ENCODE measurements around the gene CCSER1. TPM values are rescaled to one million over a fixed set of nuclear protein-coding genes. Genes with fewer than 3 reads are reported as not detected.
A peak's percentile ranks its signal among the peaks of the same experiment; 100 is the strongest.

Gene CCSER1
- total and polyA plus RNA-seq, 4 donors, result 0.18 to 2.3 (median 1.2) TPM

DNA sequence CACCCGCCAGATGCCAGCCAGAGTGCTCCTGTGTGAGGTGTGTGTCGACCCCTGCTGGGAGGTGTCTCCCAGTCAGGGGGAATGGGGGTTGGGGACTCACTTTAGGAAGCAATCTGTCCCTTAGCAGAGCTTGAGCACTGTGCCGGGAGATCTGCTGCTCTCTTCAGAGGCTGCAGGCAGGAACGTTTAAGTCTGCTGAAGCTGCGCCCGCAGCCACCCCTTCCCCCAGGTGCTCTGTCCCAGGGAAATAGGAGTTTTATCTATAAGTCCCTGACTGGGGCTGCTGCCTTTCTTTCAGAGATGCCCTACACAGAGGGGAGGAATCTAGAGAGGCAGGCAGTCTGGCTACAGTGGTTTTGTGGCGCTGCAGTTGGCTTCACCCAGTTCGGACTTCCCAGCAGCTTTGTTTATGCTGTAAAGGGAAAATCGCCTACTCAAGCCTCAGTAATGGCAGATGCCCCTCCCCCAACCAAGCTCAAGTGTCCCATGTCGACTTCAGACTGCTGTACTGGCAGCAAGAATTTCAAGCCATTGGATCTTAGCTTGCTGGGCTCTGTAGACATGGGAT lies 80.8 kb downstream of the CCSER1 start (continued):
- TF ChIP-seq, protein P1, sequence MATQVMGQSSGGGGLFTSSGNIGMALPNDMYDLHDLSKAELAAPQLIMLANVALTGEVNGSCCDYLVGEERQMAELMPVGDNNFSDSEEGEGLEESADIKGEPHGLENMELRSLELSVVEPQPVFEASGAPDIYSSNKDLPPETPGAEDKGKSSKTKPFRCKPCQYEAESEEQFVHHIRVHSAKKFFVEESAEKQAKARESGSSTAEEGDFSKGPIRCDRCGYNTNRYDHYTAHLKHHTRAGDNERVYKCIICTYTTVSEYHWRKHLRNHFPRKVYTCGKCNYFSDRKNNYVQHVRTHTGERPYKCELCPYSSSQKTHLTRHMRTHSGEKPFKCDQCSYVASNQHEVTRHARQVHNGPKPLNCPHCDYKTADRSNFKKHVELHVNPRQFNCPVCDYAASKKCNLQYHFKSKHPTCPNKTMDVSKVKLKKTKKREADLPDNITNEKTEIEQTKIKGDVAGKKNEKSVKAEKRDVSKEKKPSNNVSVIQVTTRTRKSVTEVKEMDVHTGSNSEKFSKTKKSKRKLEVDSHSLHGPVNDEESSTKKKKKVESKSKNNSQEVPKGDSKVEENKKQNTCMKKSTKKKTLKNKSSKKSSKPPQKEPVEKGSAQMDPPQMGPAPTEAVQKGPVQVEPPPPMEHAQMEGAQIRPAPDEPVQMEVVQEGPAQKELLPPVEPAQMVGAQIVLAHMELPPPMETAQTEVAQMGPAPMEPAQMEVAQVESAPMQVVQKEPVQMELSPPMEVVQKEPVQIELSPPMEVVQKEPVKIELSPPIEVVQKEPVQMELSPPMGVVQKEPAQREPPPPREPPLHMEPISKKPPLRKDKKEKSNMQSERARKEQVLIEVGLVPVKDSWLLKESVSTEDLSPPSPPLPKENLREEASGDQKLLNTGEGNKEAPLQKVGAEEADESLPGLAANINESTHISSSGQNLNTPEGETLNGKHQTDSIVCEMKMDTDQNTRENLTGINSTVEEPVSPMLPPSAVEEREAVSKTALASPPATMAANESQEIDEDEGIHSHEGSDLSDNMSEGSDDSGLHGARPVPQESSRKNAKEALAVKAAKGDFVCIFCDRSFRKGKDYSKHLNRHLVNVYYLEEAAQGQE (IDR thresholded peaks at IDR 0.05), result no peak
- no peak for TF ChIP-seq GABPA (IDR thresholded peaks at IDR 0.05 in 1 of 2, conservative IDR thresholded peaks at IDR 0.05 in 1 of 2)
- TF ChIP-seq TAF1 (conservative IDR thresholded peaks at IDR 0.05), result no peak
- TF ChIP-seq FOXA1 (IDR thresholded peaks at IDR 0.05), result no peak
- TF ChIP-seq HNF4G (IDR thresholded peaks at IDR 0.05), result no peak

DNA sequence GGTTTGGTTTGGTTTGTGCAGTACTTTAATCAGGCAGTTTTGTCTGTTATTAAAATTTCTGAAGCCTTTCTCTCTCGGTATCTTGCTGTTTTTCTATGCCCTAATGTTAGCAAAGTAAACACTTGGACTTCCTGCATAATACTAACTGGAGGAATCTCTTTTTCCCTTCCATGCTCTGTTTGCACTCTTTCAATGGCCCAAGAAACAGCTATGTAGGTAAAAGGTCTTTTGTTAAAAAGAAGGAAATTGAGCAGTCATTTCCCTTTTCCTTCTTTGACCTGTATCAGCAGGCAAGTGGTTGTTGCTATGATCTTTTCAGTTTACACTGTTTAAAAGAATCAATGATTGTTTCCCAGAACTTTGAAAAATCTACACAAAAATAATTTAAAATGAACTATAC lies 82.7 kb downstream of the CCSER1 start:
- Histone ChIP-seq H3K4me3 (ENCODE audit: low read depth in 1 of 3, low read length in 3 of 3) (no peak overlapping the region), H3K4me1 (ENCODE audit: control insufficient read depth in 4 of 4, insufficient read depth in 4 of 4, low read length in 3 of 4) (no peaks in the 10 kb centered on the region), H3K27ac (ENCODE audit: low read depth in 1 of 2, low read length in 2 of 2) (no peak overlapping the region), H3K36me3 (ENCODE audit: control insufficient read depth in 4 of 4, insufficient read depth in 3 of 4, low read depth in 1 of 4, low read length in 3 of 4) (no peaks in the 10 kb centered on the region), H3K27me3 (ENCODE audit: control insufficient read depth in 4 of 4, insufficient read depth in 4 of 4, low read length in 3 of 4) (no peaks in the 10 kb centered on the region), H3K9ac (ENCODE audit: low read depth in 1 of 2, low read length in 2 of 2) (no peak overlapping the region), H3K9me3 (ENCODE audit: control insufficient read depth in 4 of 4, low read length in 3 of 4) (no peaks in the 10 kb centered on the region)
- peak; percentile 8 for TF ChIP-seq SP1 (IDR thresholded peaks at IDR 0.05)
- TF ChIP-seq EGR1 (IDR thresholded peaks at IDR 0.05; ENCODE audit: low read depth in 2 of 2), result no peak
- DNase-seq (ENCODE audit: low spot score), result no peak
- WGBS, result 12% methylated on average over 1 of the region's 1 CpG

DNA sequence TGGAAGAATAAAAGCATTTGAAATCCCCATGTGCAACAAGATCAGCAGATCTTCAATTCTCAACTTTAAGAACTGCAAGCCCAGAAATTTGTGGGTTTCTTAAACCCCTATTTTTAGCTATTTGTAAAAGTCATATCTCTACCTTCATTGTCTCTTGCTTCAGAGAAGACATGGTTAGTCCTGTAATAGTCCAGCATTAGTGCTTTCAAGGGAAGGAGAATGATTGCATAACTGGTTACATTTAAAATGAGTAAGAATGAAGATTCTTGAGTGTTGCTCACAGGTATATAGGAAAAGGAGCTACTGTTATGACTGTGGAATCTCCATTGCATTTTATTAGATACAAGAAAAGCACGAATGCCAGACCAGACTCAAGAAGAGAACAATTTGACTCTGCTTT lies 84.0 kb downstream of the CCSER1 start:
- TF ChIP-seq GABPA (IDR thresholded peaks at IDR 0.05 in 1 of 2, conservative IDR thresholded peaks at IDR 0.05 in 1 of 2), result no peak
- no peak for TF ChIP-seq TAF1 (conservative IDR thresholded peaks at IDR 0.05)
- no peak for DNase-seq (ENCODE audit: low spot score)
- Histone ChIP-seq H3K9me3 (ENCODE audit: control insufficient read depth in 4 of 4, low read length in 3 of 4) (no peaks in the 10 kb centered on the region), H3K4me3 (ENCODE audit: low read depth in 1 of 3, low read length in 3 of 3) (no peak overlapping the region), H3K4me1 (ENCODE audit: control insufficient read depth in 4 of 4, insufficient read depth in 4 of 4, low read length in 3 of 4) (no peaks in the 10 kb centered on the region), H3K9ac (ENCODE audit: low read depth in 1 of 2, low read length in 2 of 2) (no peak overlapping the region), H3K36me3 (ENCODE audit: control insufficient read depth in 4 of 4, insufficient read depth in 3 of 4, low read depth in 1 of 4, low read length in 3 of 4) (no peaks in the 10 kb centered on the region), H3K27me3 (ENCODE audit: control insufficient read depth in 4 of 4, insufficient read depth in 4 of 4, low read length in 3 of 4) (no peaks in the 10 kb centered on the region), H3K27ac (ENCODE audit: low read depth in 1 of 2, low read length in 2 of 2) (no peak overlapping the region)
- 73% methylated on average over 1 of the region's 1 CpG for WGBS

DNA sequence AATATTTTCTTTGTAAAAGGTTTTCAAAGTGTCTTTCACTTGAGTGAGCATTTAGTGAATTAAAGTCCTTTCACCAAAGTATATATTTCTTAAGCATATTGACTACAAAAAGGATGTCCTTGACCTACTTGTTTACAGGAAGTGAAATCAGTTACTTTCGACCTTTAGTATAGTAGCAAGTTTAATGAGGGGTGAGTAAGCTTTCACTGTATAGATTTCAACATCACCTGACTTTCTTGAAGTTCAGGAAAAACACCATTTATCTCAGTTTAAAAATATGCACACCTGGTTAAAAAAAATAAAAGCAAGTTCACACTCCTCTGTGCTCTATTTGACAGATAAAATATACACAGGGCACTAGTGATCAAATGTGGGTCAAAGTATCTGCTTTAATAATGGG lies 88.1 kb downstream of the CCSER1 start:
- Histone ChIP-seq H3K9me3 (ENCODE audit: control insufficient read depth in 4 of 4, low read length in 3 of 4) (no peaks in the 10 kb centered on the region), H3K27ac (ENCODE audit: low read depth in 1 of 2, low read length in 2 of 2) (no peak overlapping the region), H3K4me1 (ENCODE audit: control insufficient read depth in 4 of 4, insufficient read depth in 4 of 4, low read length in 3 of 4) (no peaks in the 10 kb centered on the region), H3K9ac (ENCODE audit: low read depth in 1 of 2, low read length in 2 of 2) (no peak overlapping the region), H3K4me3 (ENCODE audit: low read depth in 1 of 3, low read length in 3 of 3) (no peak overlapping the region), H3K27me3 (ENCODE audit: control insufficient read depth in 4 of 4, insufficient read depth in 4 of 4, low read length in 3 of 4) (no peaks in the 10 kb centered on the region), H3K36me3 (ENCODE audit: control insufficient read depth in 4 of 4, insufficient read depth in 3 of 4, low read depth in 1 of 4, low read length in 3 of 4) (no peaks in the 10 kb centered on the region)
- 1% methylated on average over 1 of the region's 1 CpG for WGBS
- DNase-seq (ENCODE audit: low spot score), result no peak
- TF ChIP-seq JUND (IDR thresholded peaks at IDR 0.05) (no peak), HNF4A (conservative IDR thresholded peaks at IDR 0.05) (no peak), RXRA (IDR thresholded peaks at IDR 0.05) (no peak), GABPA (IDR thresholded peaks at IDR 0.05 in 1 of 2, conservative IDR thresholded peaks at IDR 0.05 in 1 of 2) (no peak), SP1 (IDR thresholded peaks at IDR 0.05) (no peak), HNF4G (IDR thresholded peaks at IDR 0.05) (no peak)
- TF ChIP-seq, protein P2, sequence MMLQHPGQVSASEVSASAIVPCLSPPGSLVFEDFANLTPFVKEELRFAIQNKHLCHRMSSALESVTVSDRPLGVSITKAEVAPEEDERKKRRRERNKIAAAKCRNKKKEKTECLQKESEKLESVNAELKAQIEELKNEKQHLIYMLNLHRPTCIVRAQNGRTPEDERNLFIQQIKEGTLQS (IDR thresholded peaks at IDR 0.05), result no peak
- TF ChIP-seq, protein P3, sequence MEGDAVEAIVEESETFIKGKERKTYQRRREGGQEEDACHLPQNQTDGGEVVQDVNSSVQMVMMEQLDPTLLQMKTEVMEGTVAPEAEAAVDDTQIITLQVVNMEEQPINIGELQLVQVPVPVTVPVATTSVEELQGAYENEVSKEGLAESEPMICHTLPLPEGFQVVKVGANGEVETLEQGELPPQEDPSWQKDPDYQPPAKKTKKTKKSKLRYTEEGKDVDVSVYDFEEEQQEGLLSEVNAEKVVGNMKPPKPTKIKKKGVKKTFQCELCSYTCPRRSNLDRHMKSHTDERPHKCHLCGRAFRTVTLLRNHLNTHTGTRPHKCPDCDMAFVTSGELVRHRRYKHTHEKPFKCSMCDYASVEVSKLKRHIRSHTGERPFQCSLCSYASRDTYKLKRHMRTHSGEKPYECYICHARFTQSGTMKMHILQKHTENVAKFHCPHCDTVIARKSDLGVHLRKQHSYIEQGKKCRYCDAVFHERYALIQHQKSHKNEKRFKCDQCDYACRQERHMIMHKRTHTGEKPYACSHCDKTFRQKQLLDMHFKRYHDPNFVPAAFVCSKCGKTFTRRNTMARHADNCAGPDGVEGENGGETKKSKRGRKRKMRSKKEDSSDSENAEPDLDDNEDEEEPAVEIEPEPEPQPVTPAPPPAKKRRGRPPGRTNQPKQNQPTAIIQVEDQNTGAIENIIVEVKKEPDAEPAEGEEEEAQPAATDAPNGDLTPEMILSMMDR (IDR thresholded peaks at IDR 0.05; ENCODE audit: low read depth, low read length, missing input control), result no peak
- TF ChIP-seq, protein P4, sequence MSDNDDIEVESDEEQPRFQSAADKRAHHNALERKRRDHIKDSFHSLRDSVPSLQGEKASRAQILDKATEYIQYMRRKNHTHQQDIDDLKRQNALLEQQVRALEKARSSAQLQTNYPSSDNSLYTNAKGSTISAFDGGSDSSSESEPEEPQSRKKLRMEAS (IDR thresholded peaks at IDR 0.05), result no peak

All from liver (tissue), 9 donors.